HG03571 (cell line): ENCODE measurements around the gene CCNF.

Experiments used
- ATAC-seq: cut with Tn5 transposase; IDR thresholded peaks from one replicate; pipeline ENCODE4 v1.9.1; 2021; ENCODE audit not compliant: unreplicated experiment

The CCNF gene

DNA sequence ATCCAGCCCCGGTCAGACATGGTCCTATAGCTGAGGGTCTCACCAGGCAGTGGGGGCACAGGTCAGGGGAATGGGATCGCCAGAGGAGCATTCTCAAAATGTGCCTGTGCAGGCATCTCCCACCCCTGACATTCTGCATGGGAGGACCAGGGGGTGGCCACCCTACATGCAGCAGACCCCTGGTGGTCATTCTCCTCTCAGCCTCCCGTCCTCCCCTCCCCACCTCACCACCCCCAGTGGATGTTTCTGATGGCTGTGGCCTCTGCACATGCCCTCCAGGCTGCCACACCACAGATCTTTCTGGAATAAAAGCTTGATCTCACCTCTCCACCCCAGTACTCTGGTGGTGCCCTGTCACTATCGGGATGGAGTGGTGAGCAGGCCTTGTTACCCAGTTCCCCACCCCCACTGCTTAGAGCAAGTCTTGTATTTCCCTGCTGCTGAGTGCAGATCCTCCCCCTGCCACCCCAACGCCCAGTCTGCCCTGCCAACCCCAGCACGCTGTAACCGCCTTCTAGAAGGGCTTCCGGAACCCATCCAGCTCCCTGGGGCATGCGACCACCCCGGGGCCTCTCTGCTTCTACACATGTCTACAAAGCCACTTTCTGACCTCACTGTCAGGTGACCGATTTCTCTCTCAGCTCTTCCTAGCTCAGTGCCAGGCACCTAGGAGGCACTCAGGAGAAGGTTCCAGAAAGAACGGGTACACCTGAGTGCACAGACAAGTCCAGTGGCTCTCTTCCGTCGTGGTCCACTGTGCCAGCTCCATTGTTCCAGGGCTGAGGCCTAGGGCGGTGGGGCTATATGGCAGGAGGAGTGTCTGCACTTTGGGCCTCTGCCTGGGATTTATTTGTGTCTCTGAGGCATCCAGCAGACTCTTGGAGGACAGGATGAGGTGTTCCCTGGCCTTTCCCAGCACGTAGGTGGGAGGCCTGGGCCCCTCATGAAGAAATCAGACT is 55.0 kb downstream of the CCNF start:
- ATAC-seq = no peak

DNA sequence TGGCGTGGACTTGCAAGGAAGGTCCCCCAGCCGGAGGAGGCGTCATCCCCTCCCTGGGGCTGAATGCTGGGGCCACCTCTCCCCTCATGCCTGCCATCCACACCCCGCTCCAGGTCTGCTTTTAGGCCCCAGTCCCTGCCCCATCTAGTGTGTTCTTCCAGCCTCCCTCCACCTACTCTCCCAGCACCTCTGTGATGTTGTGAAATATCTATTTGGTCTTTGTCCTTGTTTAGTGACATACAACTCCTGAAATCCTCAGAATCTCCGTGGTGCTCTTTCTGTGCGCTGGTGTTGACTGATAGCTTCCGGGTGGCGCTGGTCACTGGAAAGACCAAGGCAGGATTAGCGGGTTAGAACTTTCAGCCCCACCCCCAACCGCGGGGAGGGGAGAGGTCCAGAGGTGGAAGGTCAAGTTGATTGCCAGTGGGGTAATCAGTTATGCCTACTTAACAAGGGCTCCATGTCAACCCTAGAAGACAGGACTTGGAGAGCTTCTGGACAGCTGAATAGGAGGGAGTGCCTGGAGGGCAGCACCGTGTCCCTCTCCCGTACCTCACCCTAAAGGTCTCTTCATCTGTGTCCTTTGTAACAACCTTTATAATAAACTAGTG is 55.8 kb downstream of the CCNF start:
- no peak for ATAC-seq

DNA sequence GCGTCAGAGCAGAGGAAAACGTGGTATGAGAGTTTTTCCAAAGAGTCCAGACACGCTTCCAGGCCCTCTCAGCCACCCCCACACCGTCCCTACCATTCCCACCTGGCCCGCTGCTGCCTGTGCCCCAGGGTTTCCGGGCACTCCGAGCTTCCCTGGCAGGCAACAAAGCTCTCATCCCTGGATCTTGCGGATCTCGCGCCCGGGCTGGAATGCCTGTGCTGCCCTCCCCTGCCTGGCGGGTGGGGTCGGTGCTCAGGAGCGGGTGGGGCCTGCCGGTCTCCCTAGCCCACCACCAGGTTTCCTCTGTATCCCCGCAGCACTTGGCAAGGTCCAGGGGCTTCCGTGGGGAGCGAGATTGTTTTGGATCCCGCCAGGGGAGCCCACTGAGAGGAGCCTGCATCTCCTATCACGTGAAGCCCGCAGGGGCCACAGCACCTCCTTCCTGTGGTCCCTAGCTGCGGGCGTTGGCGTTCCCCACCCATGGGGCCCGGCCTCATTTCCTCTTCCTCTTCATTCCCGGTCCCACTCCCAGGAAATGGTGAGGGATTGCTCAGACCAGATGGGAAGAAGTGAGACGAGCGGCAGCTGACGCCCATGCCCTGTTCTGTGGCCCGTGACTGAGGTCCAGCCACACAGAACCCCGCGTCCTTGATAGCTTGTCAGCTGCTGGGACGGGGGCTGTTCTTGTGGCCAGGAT is 56.7 kb downstream of the CCNF start:
- no peak for ATAC-seq

DNA sequence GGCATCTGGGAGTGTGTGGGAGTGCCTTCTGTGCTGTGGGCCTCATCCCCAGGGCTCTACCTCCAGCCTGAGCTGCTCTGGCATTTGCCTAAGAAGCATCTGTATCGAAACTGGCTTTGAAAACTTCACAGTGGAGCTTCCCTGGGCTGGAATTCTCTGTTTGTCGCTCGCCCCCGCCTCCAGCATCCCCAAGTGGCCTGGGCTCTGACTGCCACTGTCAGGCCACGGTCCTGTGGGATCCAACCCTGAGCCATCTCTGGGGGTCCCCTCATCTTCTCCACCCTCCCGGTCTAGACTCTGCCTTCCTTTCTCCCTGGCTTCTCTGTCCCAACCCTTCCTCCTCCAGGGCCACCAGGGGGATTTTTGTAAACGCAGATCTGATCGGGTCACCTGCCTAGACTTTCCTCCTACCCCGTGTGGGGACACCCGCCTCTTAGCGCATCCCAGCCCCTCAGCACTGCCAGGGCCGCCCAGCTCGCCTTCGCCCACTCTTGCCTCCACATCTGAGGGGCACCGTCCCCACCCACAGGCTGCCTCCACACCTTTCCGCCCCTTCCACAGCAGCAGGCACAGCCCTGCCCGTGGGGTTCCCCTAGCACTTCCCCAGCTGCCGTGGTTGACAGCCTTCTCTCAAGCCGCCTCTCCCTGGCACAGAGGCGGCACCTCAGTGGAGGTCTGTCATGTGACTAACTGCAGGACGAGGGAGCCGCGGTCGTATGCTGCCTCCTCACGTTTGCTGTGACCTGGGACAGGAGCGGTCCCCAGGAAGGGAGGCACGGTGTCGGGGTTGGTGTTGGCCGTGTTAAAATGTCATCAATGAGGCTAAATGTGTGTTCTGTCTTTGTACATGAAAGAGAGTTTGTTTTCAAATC is 57.6 kb downstream of the CCNF start:
- no peak for ATAC-seq

DNA sequence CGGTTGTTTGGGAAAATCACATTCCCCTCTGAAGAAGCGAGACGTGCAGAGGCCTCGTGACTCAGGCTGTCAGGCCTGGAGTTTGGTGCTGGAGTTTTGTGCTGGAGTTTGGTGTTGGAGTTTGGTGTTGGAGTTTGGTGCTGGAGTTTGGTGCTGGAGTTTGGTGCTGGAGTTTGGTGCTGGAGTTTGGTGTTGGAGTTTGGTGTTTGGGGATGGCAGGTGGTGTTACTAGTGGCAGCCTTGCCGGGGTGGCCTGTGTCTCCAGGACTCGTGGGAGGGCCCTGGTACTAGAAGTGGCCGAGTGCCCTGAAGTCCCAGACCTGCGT is 58.2 kb downstream of the CCNF start:
- ATAC-seq = no peak

DNA sequence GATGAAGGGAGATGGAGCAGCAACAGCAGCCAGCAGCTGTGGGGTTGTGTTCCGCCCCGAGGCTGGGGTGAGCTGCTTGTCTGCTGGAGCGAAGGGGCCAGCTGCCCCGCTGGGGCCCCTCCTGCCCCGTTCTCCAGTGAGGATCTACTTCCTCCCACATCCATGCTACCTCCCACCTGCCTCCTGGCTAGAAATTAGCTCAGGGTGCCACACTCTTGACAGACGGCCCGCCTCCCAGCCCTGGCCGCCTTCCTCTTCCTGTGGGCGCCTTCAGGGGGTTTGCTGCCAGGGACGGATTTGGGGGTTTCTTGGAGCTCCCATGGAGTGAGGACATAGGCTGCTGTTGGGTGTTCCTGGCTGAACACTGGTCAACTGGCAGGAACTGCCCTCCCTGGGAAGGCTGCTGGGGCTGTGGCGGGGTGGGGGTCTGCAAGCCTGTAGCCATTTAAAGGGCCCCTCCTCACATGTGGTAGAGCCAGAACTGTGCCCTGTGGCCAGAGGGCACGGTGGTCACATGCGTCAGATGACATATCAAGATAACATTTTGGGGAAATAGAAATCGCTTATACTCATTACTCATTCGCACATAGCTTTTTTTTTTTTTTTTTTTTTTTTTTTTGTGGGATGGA is 58.8 kb downstream of the CCNF start:
- no peak for ATAC-seq

DNA sequence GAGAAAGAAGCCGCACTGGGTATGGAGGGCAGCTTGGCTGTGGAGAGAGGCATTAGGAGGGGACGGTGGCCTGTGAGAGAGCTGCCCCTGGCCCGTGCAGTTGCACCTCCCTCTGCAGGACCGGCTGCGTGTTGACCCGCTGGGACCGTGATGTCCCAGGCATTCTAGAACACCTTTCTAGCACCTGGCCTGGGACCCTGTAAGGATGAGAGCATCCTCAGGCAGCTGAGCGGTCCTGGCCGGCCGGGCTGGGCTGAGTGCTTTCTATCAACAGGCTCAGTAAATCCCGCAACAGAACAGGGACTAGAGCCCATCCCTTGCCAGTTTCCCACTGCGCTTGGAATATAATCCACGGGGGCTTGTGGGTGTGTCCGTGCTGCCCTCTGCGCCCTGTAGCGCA is 60.3 kb downstream of the CCNF start:
- ATAC-seq = no peak

DNA sequence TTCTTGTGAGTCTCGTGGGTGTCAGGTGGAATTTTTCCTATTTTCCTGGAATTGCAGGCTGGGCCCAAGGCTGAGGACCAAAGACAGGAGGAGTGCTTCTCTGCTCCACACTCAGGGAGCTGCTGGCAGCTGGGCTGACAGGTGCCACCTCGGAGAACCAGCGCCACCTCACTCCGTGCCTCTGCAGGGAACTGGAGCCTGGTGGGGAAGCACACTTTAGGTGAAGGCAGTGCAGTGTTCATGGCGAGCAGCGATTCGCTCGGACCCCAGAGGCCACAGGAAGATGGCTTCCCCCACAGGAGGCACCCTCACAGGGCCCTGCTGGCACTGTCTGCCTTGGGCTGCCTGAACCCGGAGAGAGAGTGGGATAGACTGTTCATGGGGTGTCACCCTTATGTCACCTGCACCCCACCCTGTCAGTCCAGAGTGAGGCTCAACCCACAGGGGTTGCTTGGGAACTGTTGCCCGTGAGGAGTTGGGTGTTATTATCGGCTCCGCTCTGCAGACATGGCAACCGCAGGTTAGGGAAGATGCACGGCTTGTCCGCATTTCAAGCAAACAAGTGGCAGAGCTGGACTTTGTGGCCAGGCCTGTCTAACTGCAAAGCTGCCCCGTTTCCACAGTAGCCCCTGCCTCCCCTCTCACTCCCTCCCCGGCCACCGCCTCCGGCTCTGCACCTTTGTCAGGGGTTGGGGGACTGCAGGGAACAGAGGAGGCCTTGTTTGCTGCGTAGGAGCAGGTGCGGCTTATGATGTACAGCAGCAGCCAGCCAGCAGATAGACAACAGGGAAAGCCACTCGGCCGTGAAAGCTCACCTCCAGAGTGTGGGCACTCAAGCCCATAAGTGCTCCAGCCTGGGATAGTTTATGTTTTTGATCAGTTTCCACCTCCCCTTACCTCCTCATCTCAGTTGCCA is 61.2 kb downstream of the CCNF start:
- no peak for ATAC-seq

DNA sequence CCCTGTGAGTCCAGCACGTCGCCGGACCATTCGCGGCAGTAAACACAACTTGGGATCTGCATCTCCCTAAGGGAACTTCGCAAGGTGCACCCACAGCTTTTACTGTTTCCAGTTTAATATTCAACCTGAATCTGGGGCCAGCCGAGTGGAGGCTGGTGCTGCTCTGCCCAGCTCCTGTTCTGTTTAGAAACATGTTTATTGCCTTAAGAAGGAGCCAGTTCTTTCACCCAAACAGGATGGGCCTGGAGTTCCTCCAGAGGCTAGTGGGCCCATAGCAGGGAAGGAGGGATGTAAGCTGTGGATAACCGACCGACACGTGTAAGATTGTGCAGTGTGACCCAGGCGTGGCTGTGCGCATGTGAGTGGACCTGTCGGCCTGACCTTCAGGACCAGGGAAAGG is 63.0 kb downstream of the CCNF start:
- ATAC-seq = no peak

DNA sequence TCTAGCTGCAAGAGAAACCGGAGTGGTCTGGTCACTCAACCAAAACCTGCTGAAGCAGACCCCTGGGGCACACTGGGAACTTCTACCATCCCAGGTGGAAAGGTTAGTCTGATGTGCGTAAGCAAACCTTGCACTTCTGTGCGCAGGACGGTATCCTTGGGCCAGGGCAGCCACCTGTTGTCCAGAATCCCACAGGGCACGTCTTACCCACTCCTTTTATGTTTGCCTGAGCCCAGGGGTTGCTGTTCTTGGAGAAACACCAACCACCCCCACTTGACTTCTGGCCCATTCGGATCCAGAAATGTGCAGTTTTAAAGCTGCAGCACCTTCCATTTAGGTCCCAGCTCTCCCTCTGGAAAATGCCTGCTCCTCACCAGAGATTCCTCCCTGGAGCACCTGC is 64.4 kb downstream of the CCNF start:
- no peak for ATAC-seq

DNA sequence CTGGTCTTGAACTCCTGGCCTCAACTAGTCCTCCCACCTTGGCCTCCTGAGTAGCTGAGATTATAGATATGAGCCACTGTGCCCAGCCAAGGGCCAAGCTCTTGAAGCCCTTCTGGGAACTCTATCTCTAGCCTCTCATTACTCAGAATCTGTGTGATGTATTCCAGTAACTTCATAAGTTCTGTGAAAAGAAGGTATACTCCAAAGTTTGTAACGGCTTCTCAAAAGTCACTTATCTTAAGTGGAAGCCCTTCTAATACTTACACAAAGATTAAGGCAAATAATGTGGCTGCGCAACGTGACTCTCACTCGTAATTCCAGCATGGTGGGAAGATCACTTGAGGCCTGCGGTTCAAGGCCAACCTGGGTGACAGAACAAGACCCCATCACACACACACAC is 65.4 kb downstream of the CCNF start:
- ATAC-seq = no peak

DNA sequence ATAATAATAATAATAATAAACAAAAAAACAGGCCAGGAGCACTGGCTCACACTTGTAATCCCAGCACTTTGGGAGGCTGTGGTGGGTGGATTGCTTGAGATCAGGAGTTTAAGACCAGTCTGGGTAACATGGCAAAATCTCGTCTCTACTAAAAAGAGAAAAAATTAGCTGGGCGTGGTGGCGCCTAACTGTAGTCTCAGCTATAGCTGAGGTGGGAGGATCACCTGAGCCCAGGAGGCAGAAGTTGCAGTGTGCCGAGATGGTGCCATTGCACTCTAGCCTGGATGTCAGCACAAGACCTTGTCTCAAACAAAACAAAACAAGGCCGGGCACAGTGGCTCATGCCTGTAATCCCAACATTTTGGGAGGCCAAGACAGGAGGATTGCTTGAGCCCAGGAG is 65.8 kb downstream of the CCNF start:
- ATAC-seq = no peak

DNA sequence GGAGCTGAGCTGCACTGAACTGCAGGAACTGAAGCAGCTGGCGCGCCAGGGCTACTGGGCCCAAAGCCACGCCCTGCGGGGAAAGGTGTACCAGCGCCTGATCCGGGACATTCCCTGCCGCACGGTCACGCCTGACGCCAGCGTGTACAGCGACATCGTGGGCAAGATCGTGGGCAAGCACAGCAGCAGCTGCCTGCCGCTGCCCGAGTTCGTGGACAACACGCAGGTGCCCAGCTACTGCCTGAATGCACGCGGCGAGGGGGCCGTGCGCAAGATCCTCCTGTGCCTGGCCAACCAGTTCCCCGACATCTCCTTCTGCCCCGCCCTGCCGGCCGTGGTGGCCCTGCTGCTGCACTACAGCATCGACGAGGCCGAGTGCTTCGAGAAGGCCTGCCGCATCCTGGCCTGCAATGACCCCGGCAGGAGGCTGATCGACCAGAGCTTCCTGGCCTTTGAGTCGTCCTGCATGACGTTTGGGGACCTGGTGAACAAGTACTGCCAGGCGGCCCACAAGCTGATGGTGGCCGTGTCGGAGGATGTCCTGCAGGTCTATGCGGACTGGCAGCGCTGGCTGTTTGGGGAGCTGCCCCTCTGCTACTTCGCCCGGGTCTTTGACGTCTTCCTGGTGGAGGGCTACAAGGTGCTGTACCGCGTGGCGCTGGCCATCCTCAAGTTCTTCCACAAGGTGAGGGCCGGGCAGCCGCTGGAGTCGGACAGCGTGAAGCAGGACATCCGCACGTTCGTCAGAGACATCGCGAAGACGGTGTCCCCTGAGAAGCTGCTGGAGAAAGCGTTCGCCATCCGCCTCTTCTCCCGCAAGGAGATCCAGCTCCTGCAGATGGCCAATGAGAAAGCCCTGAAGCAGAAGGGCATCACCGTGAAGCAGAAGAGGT is 67.2 kb downstream of the CCNF start:
- no peak for ATAC-seq

DNA sequence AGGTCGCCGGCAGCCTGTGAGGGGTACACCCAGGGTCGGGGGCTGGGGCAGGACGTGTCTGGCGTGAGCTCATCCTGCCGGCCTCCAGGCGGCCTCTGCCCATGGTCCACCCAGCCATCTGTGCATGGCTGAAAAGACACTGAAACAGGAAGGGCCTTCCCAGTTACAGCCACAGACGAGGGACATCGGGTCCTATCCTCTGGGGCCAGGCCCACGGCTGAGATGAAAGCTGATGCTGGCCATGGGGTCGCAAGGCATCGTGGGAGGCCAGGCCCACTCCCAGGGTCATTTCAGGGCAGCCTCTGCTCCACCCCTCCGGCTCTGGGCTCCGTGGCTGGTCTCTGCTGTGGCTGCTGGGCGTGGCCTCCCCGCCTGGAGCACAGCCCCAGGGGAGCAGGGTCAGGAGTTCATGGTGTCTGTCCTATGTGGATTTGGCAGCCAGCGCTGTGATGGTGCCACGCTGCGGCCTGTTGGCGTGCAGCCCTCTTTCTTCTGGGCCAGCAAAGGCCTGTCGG is 67.9 kb downstream of the CCNF start:
- no peak for ATAC-seq

DNA sequence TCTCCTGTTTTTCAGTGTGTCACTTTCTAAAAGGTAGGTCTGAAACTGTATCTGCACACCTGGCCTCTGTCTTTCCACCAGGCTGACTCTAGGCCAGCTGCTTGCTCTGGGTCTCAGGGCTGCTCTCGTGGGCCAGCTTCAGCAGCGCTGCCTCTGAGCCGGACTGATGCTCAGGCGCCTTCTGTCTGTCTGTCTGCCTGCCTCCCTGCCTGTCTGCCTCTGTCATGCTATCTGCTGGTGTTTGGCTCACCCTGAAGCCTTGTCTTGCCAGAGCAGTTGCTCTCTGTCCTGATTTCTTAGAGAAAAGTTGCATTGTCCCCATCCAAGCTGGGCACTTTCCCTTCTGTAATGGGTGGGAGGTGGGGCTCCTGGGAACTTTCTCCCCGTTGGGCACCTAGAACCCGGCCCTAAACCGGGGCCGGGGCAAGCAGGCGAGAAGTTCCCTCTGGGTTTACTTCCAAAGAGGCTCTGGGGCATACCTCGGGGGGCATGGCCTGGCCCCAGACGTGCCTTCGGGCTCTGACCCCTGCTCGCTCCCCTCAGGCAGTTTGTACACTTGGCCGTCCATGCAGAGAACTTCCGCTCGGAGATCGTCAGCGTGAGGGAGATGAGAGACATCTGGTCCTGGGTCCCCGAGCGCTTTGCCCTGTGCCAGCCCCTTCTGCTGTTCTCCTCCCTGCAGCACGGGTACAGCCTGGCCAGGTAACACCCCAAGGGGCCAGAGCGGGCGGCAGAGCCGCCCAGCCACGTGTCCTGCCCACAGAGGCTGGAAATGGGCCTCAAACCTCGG is 68.6 kb downstream of the CCNF start:
- no peak for ATAC-seq

DNA sequence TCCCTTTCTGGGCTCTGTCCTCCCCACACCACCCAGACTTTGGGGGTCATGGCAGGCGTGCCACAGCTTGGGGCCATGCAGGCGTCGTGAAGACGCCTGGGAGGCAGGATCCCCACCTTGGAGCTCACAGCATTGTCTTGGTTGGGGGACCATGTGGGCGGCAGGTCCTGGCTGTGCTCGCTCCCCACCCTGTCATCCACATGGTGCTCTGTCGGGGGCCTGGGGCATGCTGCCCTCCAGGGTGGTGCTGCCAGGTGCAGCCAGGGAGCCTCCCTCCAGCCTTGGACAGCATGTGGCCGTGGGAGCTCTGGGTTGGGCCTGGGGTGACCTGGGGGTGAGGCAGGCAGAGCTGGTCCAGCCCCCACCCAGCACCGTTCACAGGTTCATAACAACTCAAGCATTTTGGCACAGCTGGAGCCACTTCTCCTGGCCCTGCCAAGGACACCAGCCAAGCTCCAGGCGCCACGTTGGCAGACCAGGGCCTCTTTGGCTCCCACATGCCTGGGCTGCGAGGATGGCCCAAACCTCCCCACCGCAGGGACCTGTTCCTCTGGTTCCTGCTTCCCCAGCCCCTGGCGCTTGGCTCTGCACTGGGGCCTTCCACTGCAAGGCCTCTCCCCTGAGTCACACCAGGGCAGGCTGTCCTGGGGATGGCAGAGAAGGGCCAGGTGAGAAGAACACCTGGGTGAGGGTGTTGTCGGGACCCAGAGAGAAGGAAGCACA is 69.4 kb downstream of the CCNF start:
- ATAC-seq = no peak

DNA sequence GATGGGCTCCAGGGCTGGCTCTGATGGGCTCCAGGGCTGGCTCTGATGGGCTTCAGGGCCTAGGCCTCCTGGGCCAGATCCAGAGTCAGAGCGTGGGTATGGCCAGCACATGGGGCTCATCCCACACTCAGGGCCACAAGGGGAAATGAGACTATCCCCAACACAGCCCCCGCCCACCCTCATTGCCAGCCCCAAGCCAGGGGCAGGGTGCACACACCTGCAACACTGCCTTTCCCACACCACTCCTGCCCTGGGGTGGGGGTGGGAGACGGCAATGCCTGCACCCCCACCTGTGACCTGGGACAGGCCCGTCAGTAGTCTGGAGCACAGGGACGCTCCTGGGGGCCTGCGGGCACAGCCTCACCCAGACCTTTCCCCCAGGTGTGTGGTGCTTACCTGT is 70.2 kb downstream of the CCNF start:
- ATAC-seq = no peak
